Muscle of leg (tissue), 11 donors: ENCODE results near the gene RAB37. TPM values are rescaled to one million over a fixed set of nuclear protein-coding genes. Genes with fewer than 3 reads are reported as not detected.

Experiments
- DNase-seq: peaks from one replicate; pipeline ENCODE4 v3.0.0; 2013
- H3K27ac ChIP-seq: one replicate; pipeline ENCODE4 v1.5.1; 2013; ENCODE audit warnings: mild to moderate bottlenecking, low read length, control low read depth
- H3K27me3 ChIP-seq: one replicate; pipeline ENCODE4 v1.6.1; 2013; ENCODE audit warnings: low read length; ENCODE audit not compliant: control insufficient read depth, insufficient read depth
- H3K36me3 ChIP-seq: one replicate; pipeline ENCODE4 v1.6.1; 2013; ENCODE audit warnings: low read length; ENCODE audit not compliant: control insufficient read depth, insufficient read depth
- H3K4me1 ChIP-seq: one replicate; pipeline ENCODE4 v1.6.1; 2013; ENCODE audit warnings: low read length; ENCODE audit not compliant: control insufficient read depth, insufficient read depth
- H3K4me3 ChIP-seq: one replicate; pipeline ENCODE4 v1.5.1; 2013; ENCODE audit warnings: low read length, control low read depth
- H3K9me3 ChIP-seq: replicated peaks from 2 replicates; pipeline ENCODE4 v1.6.1; 2013; ENCODE audit warnings: low read depth, low read length; ENCODE audit not compliant: control insufficient read depth
- WGBS: methylation state at CpG from one replicate; pipeline ENCODE4 v1.1.5; 2013; ENCODE audit warnings: missing lambda C conversion rate; ENCODE audit not compliant: insufficient coverage; 5-methylcytosine and 5-hydroxymethylcytosine counted together
- polyA plus RNA-seq, 8 donors: library from polyadenylated mRNA; unstranded; fragments of 120-200 nt; gene quantifications; one replicate each; pipeline versions ENCODE4 v1.2.1 to v1.2.3, GENCODE V29; 2013; ENCODE audit warnings: inconsistent platforms in 1 of 8, low replicate concordance in 1 of 8; ENCODE audit not compliant: insufficient read length in 8 of 8, insufficient read depth in 1 of 8
- total RNA-seq: library from RNA; stranded (reverse); fragments of 120-200 nt; gene quantifications from one replicate; pipeline ENCODE4 v1.2.4, GENCODE V29; 2013

The RAB37 gene
- total and polyA plus RNA-seq, 9 donors = 0.53 to 1.7 (median 1.0) TPM

- H3K9me3 ChIP-seq = no peaks in the 10 kb centered on the region
- peaks cover 64% of the 10 kb centered on the region for H3K4me1 ChIP-seq
- no peaks in the 10 kb centered on the region for H3K36me3 ChIP-seq
- H3K27ac ChIP-seq = no peak overlapping the region
- 55% methylated on average over 5 of the region's 10 CpGs for WGBS
- DNase-seq = no peak
- no peaks in the 10 kb centered on the region for H3K27me3 ChIP-seq
- no peak overlapping the region for H3K4me3 ChIP-seq
These were observed 22.9 kb downstream of the RAB37 start for GRCh38 chr17:74759941-74760340.

DNA sequence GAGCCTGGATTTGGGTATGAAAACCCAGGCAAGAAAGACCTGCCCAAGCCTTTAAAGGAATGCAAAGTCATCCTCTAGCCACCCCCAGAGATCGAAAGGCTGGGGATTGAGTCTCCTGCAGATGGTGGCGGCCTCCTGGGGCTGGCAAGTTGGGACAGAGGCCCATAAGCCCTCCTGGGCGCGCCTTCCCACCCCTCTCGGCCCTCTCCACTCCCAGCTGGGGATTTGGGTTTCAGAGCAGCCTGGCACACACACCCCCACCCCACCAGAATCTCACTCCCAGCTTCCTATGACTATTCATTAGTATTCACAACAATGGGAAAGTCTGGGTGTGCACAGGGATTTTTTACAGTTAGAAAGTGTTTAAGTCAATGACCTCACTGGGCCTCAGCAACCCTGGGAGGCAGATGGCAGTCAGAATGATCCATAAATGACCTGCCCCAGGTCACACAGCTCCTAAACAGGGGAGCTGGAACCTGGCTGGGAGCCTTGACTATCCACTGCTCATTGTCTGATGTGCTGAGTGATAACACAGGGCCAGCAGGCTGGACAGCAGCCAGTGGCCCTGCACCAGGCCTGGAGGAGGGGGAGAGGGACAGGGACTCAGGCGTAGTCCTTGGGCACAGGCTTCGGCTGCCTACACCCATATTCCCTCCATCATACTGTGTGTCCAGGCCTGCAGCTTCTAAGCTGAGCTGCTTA is 23.5 kb downstream of the RAB37 start:
- no CpG with 5 or more reads among the region's 7 CpGs for WGBS
- Histone ChIP-seq H3K9me3 (no peaks in the 10 kb centered on the region), H3K4me3 (no peak overlapping the region), H3K27me3 (no peaks in the 10 kb centered on the region), H3K27ac (no peak overlapping the region), H3K4me1 (peaks cover 64% of the 10 kb centered on the region), H3K36me3 (no peaks in the 10 kb centered on the region)
- no peak for DNase-seq

DNA sequence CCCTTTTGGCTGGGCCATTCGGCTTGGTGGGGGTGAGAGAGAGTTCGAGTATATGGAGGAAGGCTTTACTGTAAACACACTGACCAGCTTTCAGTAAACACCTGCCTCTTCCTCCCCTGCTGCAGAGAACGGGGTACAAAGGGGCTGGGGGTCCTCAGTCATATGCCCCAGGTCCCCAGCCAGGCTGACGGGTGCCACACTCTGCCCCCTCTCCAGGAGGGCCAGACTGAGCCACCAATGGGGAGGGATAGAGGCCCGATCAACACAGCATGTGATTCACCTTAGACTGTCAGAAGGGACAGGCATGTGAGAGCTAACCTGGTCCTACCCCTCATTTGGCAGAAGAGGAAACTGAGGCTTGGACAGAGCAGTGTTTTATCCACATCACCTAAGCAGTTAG is 24.4 kb downstream of the RAB37 start:
- Histone ChIP-seq H3K9me3 (no peaks in the 10 kb centered on the region), H3K4me1 (peaks cover 64% of the 10 kb centered on the region), H3K4me3 (no peak overlapping the region), H3K27ac (no peak overlapping the region), H3K27me3 (no peaks in the 10 kb centered on the region), H3K36me3 (no peaks in the 10 kb centered on the region)
- 76% methylated on average over 3 of the region's 5 CpGs for WGBS
- DNase-seq = no peak

- no peak for DNase-seq
- Histone ChIP-seq H3K27ac (no peak overlapping the region), H3K36me3 (no peaks in the 10 kb centered on the region), H3K4me1 (peaks cover 62% of the 10 kb centered on the region), H3K27me3 (no peaks in the 10 kb centered on the region), H3K9me3 (no peaks in the 10 kb centered on the region), H3K4me3 (no peak overlapping the region)
- 94% methylated on average over 7 of the region's 11 CpGs for WGBS
These were observed 24.9 kb downstream of the RAB37 start for GRCh38 chr17:74761931-74762330.

GRCh38 chr17:74763565-74764387 is 26.7 kb downstream of the RAB37 start:
- H3K9me3 ChIP-seq = no peaks in the 10 kb centered on the region
- DNase-seq = no peak
- H3K36me3 ChIP-seq = no peaks in the 10 kb centered on the region
- H3K27ac ChIP-seq = no peak overlapping the region
- no peaks in the 10 kb centered on the region for H3K27me3 ChIP-seq
- H3K4me3 ChIP-seq = no peak overlapping the region
- 23% methylated on average over 10 of the region's 16 CpGs for WGBS
- H3K4me1 ChIP-seq = peaks cover 46% of the 10 kb centered on the region

- no peak for DNase-seq
- H3K36me3 ChIP-seq = peaks cover 5% of the 10 kb centered on the region
- H3K4me3 ChIP-seq = no peak overlapping the region
- no peaks in the 10 kb centered on the region for H3K9me3 ChIP-seq
- H3K27me3 ChIP-seq = no peaks in the 10 kb centered on the region
- 38% methylated on average over 1 of the region's 4 CpGs for WGBS
- peaks cover 36% of the 10 kb centered on the region for H3K4me1 ChIP-seq
- H3K27ac ChIP-seq = no peak overlapping the region
These were observed 27.8 kb downstream of the RAB37 start for GRCh38 chr17:74764751-74765286.

GRCh38 chr17:74766413-74766812 is 29.4 kb downstream of the RAB37 start:
- no peak for DNase-seq
- no peaks in the 10 kb centered on the region for H3K27me3 ChIP-seq
- H3K4me1 ChIP-seq = peaks cover 23% of the 10 kb centered on the region
- H3K27ac ChIP-seq = no peak overlapping the region
- WGBS = no CpG with 5 or more reads among the region's 2 CpGs
- no peaks in the 10 kb centered on the region for H3K9me3 ChIP-seq
- peaks cover 21% of the 10 kb centered on the region for H3K36me3 ChIP-seq
- no peak overlapping the region for H3K4me3 ChIP-seq

- no peak overlapping the region for H3K4me3 ChIP-seq
- no peaks in the 10 kb centered on the region for H3K9me3 ChIP-seq
- DNase-seq = no peak
- 58% methylated on average over 4 of the region's 10 CpGs for WGBS
- H3K27ac ChIP-seq = no peak overlapping the region
- H3K27me3 ChIP-seq = no peaks in the 10 kb centered on the region
- H3K36me3 ChIP-seq = peaks cover 28% of the 10 kb centered on the region
- H3K4me1 ChIP-seq = peaks cover 23% of the 10 kb centered on the region
These were observed 30.1 kb downstream of the RAB37 start for GRCh38 chr17:74767111-74767516.

DNA sequence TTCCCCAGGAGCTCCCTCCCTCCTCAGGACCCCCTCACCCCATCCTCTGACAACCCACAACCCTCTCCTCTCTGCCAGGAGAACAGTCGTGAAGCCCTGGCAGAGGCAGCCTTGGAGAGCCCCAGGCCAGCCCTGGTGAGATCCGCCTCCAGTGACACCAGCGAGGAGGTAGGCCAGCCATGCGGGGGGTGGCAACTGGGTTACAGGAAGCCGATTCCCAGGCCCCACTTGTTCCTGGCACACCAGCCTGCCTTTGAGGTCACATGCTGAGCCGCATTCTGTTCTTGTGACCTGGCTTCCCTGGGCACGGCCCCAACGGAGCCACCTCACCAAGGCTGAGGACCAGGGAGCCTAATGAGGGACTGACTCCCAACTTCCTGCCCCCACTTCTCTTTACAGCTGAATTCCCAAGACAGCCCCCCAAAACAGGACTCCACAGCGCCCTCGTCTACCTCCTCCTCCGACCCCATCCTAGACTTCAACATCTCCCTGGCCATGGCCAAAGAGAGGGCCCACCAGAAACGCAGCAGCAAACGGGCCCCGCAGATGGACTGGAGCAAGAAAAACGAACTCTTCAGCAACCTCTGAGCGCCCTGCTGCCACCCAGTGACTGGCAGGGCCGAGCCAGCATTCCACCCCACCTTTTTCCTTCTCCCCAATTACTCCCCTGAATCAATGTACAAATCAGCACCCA is 31.2 kb downstream of the RAB37 start:
- Histone ChIP-seq H3K4me1 (peaks cover 14% of the 10 kb centered on the region), H3K9me3 (no peaks in the 10 kb centered on the region), H3K4me3 (no peak overlapping the region), H3K27ac (no peak overlapping the region), H3K27me3 (no peaks in the 10 kb centered on the region), H3K36me3 (peaks cover 39% of the 10 kb centered on the region)
- WGBS = 63% methylated on average over 17 of the region's 17 CpGs
- no peak for DNase-seq

- H3K27me3 ChIP-seq = no peaks in the 10 kb centered on the region
- peaks cover 8% of the 10 kb centered on the region for H3K4me1 ChIP-seq
- H3K36me3 ChIP-seq = peaks cover 45% of the 10 kb centered on the region
- DNase-seq = no peak
- H3K4me3 ChIP-seq = no peak overlapping the region
- no peak overlapping the region for H3K27ac ChIP-seq
- 68% methylated on average over 4 of the region's 7 CpGs for WGBS
- no peaks in the 10 kb centered on the region for H3K9me3 ChIP-seq
These were observed 31.7 kb downstream of the RAB37 start for GRCh38 chr17:74768763-74769114.
